ENCODE data around the gene LY9.

The LY9 gene

GRCh38 chr1:160801836-160802580 lies 6.0 kb downstream of the LY9 start:
- no peak for DNase-seq (ENCODE audit: low read depth)

- no peak for DNase-seq (ENCODE audit: low read depth)
Measured at GRCh38 chr1:160806109-160806665, 10.2 kb downstream of the LY9 start.

- DNase-seq (ENCODE audit: low read depth) = no peak
Measured at GRCh38 chr1:160806784-160807183, 10.8 kb downstream of the LY9 start.

GRCh38 chr1:160807247-160807646 lies 11.3 kb downstream of the LY9 start:
- DNase-seq (ENCODE audit: low read depth) = no peak

- no peak for DNase-seq (ENCODE audit: low read depth)
Measured at GRCh38 chr1:160807738-160808137, 11.8 kb downstream of the LY9 start.

GRCh38 chr1:160808289-160808688 lies 12.3 kb downstream of the LY9 start:
- DNase-seq (ENCODE audit: low read depth) = no peak

GRCh38 chr1:160810486-160810885 lies 14.5 kb downstream of the LY9 start:
- no peak for DNase-seq (ENCODE audit: low read depth)

- DNase-seq (ENCODE audit: low read depth) = no peak
Measured at GRCh38 chr1:160811147-160811546, 15.2 kb downstream of the LY9 start.

GRCh38 chr1:160813215-160813614 lies 17.2 kb downstream of the LY9 start:
- DNase-seq (ENCODE audit: low read depth) = no peak

GRCh38 chr1:160814316-160814715 lies 18.3 kb downstream of the LY9 start:
- no peak for DNase-seq (ENCODE audit: low read depth)

GRCh38 chr1:160814856-160815255 lies 18.9 kb downstream of the LY9 start:
- no peak for DNase-seq (ENCODE audit: low read depth)

- DNase-seq (ENCODE audit: low read depth) = no peak
Measured at GRCh38 chr1:160818207-160818937, 22.4 kb downstream of the LY9 start.

GRCh38 chr1:160819186-160819585 lies 23.2 kb downstream of the LY9 start:
- DNase-seq (ENCODE audit: low read depth) = no peak

GRCh38 chr1:160821627-160822026 lies 25.7 kb downstream of the LY9 start:
- DNase-seq (ENCODE audit: low read depth) = no peak

GRCh38 chr1:160823296-160823695 lies 27.3 kb downstream of the LY9 start:
- no peak for DNase-seq (ENCODE audit: low read depth)

- DNase-seq (ENCODE audit: low read depth) = no peak
Measured at GRCh38 chr1:160826546-160826945, 30.6 kb downstream of the LY9 start.

GRCh38 chr1:160827418-160827817 lies 31.4 kb downstream of the LY9 start:
- DNase-seq (ENCODE audit: low read depth) = no peak

GRCh38 chr1:160829766-160830165 lies 33.8 kb downstream of the LY9 start:
- DNase-seq (ENCODE audit: low read depth) = no peak

- DNase-seq (ENCODE audit: low read depth) = peak; percentile 60
Measured at GRCh38 chr1:160830321-160831153, 34.6 kb downstream of the LY9 start.

- DNase-seq (ENCODE audit: low read depth) = no peak
Measured at GRCh38 chr1:160834945-160835565, 39.1 kb downstream of the LY9 start.

GRCh38 chr1:160835751-160836150 lies 39.8 kb downstream of the LY9 start:
- DNase-seq (ENCODE audit: low read depth) = no peak

GRCh38 chr1:160836561-160836960 lies 40.6 kb downstream of the LY9 start:
- no peak for DNase-seq (ENCODE audit: low read depth)
